BLaER1 (cell line): Measurements from ENCODE around the gene ETFB.
A peak's percentile ranks its signal among the peaks of the same experiment; 100 is the strongest.

Source experiments
- H3K27ac ChIP-seq: shearing (Covaris generic); formaldehyde crosslinking; 2 replicates; pipeline ENCODE4 v1.8.1; 2022
- H3K27me3 ChIP-seq: shearing (Covaris generic); formaldehyde crosslinking; 2 replicates; pipeline ENCODE4 v1.8.1; 2022
- H3K36me3 ChIP-seq: shearing (Covaris generic); formaldehyde crosslinking; 2 replicates; pipeline ENCODE4 v1.8.1; 2022
- H3K4me1 ChIP-seq: shearing (Covaris generic); formaldehyde crosslinking; 2 replicates; pipeline ENCODE4 v1.8.1; 2022
- H3K4me2 ChIP-seq: shearing (Covaris generic); formaldehyde crosslinking; 2 replicates; pipeline ENCODE4 v1.8.1; 2022
- H3K4me3 ChIP-seq: shearing (Covaris generic); formaldehyde crosslinking; 2 replicates; pipeline ENCODE4 v1.8.1; 2022
- H3K9ac ChIP-seq: shearing (Covaris generic); formaldehyde crosslinking; 2 replicates; pipeline ENCODE4 v1.8.1; 2022
- H3K9me3 ChIP-seq: shearing (Covaris generic); formaldehyde crosslinking; 2 replicates; pipeline ENCODE4 v1.8.1; 2022
- H4K20me1 ChIP-seq: shearing (Covaris generic); formaldehyde crosslinking; 2 replicates; pipeline ENCODE4 v1.8.1; 2022
- Cebpa-rat ChIP-seq: shearing (Covaris generic); IDR thresholded peaks from 2 replicates; pipeline ENCODE4 v1.8.1; 2022

ETFB gene

DNA sequence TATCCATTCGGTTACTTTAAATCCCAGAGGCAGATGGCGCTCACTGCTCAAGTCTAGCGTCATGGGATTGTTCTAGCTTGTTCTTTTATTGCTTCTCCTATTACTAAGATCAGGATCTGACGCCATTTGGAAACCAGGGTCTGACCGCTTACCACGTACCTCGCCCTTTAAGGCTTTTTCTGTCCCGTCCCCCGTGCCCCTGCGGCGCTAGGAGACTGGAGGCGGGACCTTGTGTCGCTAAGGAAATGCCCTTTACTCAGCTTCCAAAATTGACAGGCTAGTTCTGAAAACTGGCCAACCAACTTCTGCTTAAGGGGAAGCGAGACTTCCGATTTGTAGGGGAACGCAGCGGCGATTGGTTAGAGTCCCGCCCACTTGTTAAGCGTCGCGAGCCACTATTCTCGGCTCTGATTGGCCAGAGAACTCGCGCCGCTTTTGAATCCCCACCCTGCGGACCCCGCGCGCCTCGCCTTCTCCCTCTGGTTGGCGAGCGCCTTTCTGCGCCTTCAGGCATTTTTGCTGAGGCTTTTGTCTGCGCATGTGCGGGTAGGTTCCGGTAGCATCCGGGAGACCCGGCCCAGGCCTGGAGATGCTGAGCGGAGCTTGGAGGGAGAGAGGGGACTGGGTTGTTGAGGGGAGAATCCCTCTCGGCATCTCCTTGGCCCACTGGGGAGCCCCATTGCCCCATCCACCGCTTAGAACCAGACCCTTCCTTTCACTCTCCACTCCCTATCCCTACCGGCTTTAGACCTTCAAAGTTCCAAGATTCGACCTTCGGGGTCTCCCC is 28.1 kb upstream of the ETFB start:
- Histone ChIP-seq H3K27me3 (no peaks in the 10 kb centered on the region), H3K27ac (peak overlapping the region; percentile 84), H4K20me1 (no peaks in the 10 kb centered on the region), H3K4me3 (peak overlapping the region; percentile 71), H3K4me2 (peak overlapping the region; percentile 93), H3K9ac (peak overlapping the region; percentile 84), H3K4me1 (peaks cover 31% of the 10 kb centered on the region), H3K36me3 (no peaks in the 10 kb centered on the region), H3K9me3 (no peaks in the 10 kb centered on the region)
- TF ChIP-seq Cebpa-rat: no peak

DNA sequence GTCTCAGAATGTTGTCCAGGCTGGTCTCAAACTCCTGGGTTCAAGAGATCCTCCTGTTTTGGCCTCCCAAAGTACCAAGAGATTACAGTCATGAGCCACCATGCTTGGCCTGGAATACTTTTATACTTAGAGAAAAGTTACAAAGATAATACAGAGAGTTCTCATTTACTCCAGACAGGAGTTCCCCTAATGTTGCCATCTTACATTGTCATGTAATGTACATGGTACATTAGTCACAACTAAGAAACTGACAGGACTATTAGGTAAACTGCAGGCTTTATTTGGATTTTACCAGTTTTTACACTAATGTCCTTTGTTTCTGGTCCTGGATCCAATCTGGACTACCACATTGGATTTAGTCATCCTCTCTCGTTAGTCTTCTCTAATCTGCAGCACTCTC is 26.5 kb upstream of the ETFB start:
- no peaks in the 10 kb centered on the region for H3K27me3 ChIP-seq
- no peaks in the 10 kb centered on the region for H4K20me1 ChIP-seq
- no peak for TF ChIP-seq Cebpa-rat
- H3K9ac ChIP-seq: no peak overlapping the region
- H3K4me1 ChIP-seq: peaks cover 31% of the 10 kb centered on the region
- H3K9me3 ChIP-seq: no peaks in the 10 kb centered on the region
- no peak overlapping the region for H3K4me2 ChIP-seq
- H3K27ac ChIP-seq: no peak overlapping the region
- H3K4me3 ChIP-seq: no peak overlapping the region
- H3K36me3 ChIP-seq: no peaks in the 10 kb centered on the region

DNA sequence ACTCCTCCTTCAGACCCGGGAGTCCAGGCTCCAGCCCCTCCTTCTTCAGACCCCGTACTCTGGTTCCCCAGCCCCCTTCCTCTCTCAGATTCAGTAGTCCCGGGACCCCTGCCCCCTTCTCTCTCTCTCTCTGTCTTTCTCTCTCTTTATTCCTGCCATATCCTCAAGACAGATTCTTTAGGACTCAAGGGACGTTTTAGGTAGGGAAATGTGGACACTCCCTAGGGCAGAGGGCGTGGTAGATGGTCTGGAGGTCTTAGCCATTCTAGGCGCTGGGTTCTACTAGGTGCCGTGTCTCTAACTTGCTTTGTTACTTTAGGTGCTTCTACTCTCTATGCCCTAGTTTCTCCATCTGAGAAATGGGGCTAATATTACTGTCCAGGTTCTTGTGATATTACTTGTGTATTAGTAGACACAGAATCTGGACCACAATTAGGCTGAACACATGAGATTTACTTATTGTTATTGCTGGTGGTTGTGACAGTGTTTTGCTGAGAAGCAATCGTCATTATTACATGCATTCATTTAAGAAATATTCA is 25.0 kb upstream of the ETFB start:
- Histone ChIP-seq H3K4me2 (peak overlapping the region; percentile 39), H3K4me1 (peaks cover 31% of the 10 kb centered on the region), H3K4me3 (0 out of 2 replicates have a peak overlapping the region, but pooled peaks have one; percentile 14), H3K36me3 (no peaks in the 10 kb centered on the region), H3K27me3 (no peaks in the 10 kb centered on the region), H4K20me1 (no peaks in the 10 kb centered on the region), H3K27ac (peak overlapping the region; percentile 66), H3K9ac (no peak overlapping the region), H3K9me3 (no peaks in the 10 kb centered on the region)
- TF ChIP-seq Cebpa-rat: no peak

DNA sequence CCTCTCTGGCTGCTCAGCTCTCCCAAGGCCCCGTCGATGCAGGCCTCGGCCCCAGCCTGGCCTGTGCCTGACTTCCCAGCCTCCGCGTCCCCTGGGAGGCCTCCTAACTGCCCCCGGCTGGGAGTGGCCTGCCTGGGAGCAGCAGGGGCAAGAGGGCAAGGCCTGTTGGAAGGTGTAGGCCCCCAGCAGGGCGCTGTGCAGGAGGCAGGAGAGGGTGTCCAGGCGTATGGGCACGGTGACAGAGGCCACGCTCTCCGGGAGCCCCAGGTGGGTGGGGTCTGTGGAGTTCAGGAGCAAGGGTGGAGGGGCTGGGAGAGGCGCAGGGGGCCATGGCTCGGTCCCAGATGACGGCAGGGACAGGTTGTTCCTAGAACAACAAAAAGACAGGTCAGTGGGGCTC is 23.0 kb upstream of the ETFB start:
- no peak for TF ChIP-seq Cebpa-rat
- H3K27me3 ChIP-seq: no peaks in the 10 kb centered on the region

DNA sequence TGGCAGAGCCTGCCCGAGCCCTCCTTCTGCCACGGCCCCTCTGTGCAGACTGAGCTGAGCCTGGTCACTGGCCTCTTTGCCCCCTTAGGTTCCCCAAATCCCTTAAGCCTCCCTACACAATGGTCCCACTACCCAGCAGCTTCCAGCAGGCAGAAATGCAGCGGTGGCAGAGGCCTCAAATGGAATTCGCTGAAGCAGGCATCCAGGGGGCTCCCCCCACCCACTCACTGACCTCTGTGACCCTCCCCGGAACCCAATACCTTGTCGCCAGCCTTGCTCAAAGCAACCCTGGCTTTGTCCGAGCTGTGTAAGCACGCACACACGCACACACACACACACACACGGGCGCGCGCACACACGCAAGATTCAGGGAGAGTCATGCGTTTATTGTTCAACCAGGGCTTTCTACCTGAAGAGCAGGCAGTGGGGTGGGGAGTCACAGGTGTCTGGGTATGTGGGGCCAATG is 21.8 kb upstream of the ETFB start, which contains the start of gene LIM2:
LIM2 (minus strand) TSS at position 51 of the 466 bp plus-strand sequence. CDS start 531 bp downstream, outside the sequence.
- no peak within 1 kb of the TSS for H3K4me2 ChIP-seq
- no peak within 1 kb of the TSS for H3K27ac ChIP-seq
- no peaks in the 10 kb centered on the region for H3K9me3 ChIP-seq
- no peak within 1 kb of the TSS for H3K9ac ChIP-seq
- no peaks in the 10 kb centered on the region for H3K27me3 ChIP-seq
- H3K4me3 ChIP-seq: no peak within 1 kb of the TSS
- no peak for TF ChIP-seq Cebpa-rat
- no peaks in the 10 kb centered on the region for H3K36me3 ChIP-seq
- H3K4me1 ChIP-seq: peaks cover 8% of the 10 kb centered on the region; the same call in 1 of the 2 replicates
- H4K20me1 ChIP-seq: no peaks in the 10 kb centered on the region

More for the DNA sequence above, 23.0 kb upstream of the ETFB start:
- no peak overlapping the region for H3K9ac ChIP-seq
- H3K9me3 ChIP-seq: no peaks in the 10 kb centered on the region
- H3K4me3 ChIP-seq: no peak overlapping the region
- no peak overlapping the region for H3K4me2 ChIP-seq
- peaks cover 18% of the 10 kb centered on the region for H3K4me1 ChIP-seq
- no peaks in the 10 kb centered on the region for H3K36me3 ChIP-seq
- no peak overlapping the region for H3K27ac ChIP-seq
- H4K20me1 ChIP-seq: no peaks in the 10 kb centered on the region

DNA sequence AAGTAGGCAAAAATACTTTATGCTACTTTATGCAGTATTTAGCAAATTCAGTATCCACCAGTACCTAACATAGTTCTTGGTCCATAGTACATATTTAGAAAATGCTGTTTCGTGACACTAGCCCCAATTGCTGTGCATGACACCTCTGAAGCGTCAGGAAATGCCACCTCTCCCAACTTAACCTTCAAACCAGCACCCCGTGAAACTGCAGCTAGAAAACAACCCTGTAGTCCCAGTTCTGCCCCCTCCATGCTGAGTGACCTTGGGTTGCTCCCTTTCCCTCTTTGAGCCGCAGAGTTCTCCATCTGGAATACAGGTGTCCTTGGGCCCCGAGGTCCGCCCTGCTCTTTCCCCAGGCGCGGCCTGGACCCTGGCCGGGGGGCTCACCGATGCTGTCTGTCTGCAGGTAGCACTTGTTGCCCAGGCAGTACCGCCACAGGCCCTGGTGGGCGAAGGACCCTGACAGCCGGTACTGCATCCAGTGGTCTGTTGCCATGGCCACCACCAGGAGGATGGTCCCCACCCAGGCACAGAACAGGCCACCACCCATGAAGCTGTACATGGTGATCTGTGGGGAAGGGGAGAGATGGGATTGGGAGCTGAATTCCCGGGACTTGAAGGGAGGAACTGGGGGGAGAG is 20.8 kb upstream of the ETFB start:
- TF ChIP-seq Cebpa-rat: no peak
- no peaks in the 10 kb centered on the region for H4K20me1 ChIP-seq
- H3K27me3 ChIP-seq: no peaks in the 10 kb centered on the region
- no peaks in the 10 kb centered on the region for H3K9me3 ChIP-seq
- H3K4me3 ChIP-seq: no peak overlapping the region
- H3K4me1 ChIP-seq: peaks cover 8% of the 10 kb centered on the region; the same call in 1 of the 2 replicates
- H3K27ac ChIP-seq: no peak overlapping the region
- no peaks in the 10 kb centered on the region for H3K36me3 ChIP-seq
- no peak overlapping the region for H3K4me2 ChIP-seq
- H3K9ac ChIP-seq: no peak overlapping the region

DNA sequence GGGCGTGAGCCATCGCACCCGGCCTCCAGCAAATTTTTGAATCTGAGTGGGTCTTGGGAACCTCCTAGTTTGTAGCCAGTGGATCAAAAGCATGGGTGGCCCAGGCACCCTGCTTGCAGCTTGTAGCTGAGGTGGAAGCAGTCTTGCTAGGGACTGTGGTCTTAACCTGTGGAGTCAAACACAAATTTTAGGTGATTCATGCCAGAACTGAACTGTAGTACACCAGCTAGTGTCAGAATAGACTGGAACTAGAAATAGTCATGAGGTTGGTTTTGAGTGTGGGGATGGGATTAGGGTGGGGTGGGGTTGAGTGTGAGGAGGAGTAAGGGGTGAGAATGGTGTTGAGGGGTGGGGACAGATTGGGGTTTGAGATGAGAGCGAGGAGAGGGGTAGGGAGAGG is 15.8 kb upstream of the ETFB start:
- Histone ChIP-seq H3K4me3 (no peak overlapping the region), H3K9ac (no peak overlapping the region), H3K4me1 (peaks cover 22% of the 10 kb centered on the region), H3K27me3 (no peaks in the 10 kb centered on the region), H3K4me2 (no peak overlapping the region), H3K27ac (no peak overlapping the region), H4K20me1 (no peaks in the 10 kb centered on the region), H3K9me3 (peaks cover 13% of the 10 kb centered on the region), H3K36me3 (no peaks in the 10 kb centered on the region)
- no peak for TF ChIP-seq Cebpa-rat

DNA sequence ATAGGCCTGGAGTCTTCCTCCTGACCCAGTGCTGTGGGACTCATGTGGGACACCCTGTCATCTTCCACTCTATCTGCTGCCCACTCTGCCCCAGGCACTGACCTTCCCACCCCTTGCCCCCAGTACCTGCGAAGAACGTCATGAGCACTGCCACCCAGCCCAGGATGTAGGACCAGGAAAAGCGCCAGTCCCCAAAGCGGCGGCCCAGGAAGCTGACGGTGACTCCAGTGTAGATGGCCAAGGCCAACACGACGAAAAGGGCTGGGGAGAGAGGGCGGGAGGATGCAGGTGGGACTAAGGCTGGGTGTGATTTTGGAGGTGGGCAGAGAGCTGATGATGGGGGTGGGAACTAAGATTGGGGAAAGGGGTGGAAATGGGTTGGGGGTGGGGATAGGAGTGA is 14.2 kb upstream of the ETFB start:
- Histone ChIP-seq H3K9me3 (peaks cover 13% of the 10 kb centered on the region), H3K4me1 (peaks cover 38% of the 10 kb centered on the region), H3K4me2 (peak overlapping the region; percentile 61), H3K27ac (no peak overlapping the region), H3K27me3 (no peaks in the 10 kb centered on the region), H3K36me3 (no peaks in the 10 kb centered on the region), H4K20me1 (no peaks in the 10 kb centered on the region), H3K4me3 (no peak overlapping the region), H3K9ac (no peak overlapping the region)
- TF ChIP-seq Cebpa-rat: no peak

DNA sequence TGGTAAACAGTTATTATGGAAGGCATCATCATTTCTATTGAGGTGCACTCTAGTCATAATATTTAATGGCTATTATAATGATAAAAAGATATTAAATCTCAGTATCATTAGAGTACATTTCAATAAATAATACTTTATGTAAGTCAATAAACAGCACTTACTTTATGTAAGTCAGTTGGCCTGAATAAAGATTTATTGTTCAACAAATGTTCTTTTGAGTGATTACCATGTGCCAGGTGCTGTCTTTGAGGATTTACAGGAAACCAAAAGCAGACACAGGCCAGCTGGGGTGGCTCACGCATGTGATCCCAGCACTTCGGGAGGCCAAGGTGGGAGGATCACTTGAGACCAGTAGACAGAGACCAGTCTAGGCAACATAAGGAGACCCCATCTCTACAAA is 11.2 kb upstream of the ETFB start:
- Histone ChIP-seq H3K4me2 (no peak overlapping the region), H3K27ac (no peak overlapping the region), H3K36me3 (no peaks in the 10 kb centered on the region), H3K4me3 (no peak overlapping the region), H4K20me1 (no peaks in the 10 kb centered on the region), H3K9ac (no peak overlapping the region), H3K4me1 (peaks cover 68% of the 10 kb centered on the region), H3K9me3 (peaks cover 13% of the 10 kb centered on the region), H3K27me3 (no peaks in the 10 kb centered on the region)
- no peak for TF ChIP-seq Cebpa-rat
